Thyroid gland (tissue), 4 donors: ENCODE data around the gene TMEM175. TPM values are rescaled to one million over a fixed set of nuclear protein-coding genes. Genes with fewer than 3 reads are reported as not detected.

Experiments
- DNase-seq, 2 donors: peaks; one replicate each; pipeline ENCODE4 v3.0.0-alpha.2; 2019
- H3K27ac ChIP-seq, 3 donors: fragments of 200-600 bp; sonication (generic); 1 replicate in 2 of 3; 2 replicates in 1 of 3; pipeline ENCODE4 v1.5.1; 2016 to 2019; ENCODE audit warnings: mild to moderate bottlenecking in 1 of 3, moderate library complexity in 1 of 3
- H3K27me3 ChIP-seq: fragments of 200-600 bp; sonication (generic); one replicate; pipeline ENCODE4 v1.5.1; 2019
- H3K36me3 ChIP-seq, 2 donors: fragments of 200-600 bp; sonication (generic); one replicate each; pipeline ENCODE4 v1.5.1; 2016 to 2019
- H3K4me1 ChIP-seq, 2 donors: fragments of 200-600 bp; sonication (generic); one replicate each; pipeline ENCODE4 v1.5.1; 2017 to 2019
- H3K4me3 ChIP-seq, 3 donors: fragments of 200-600 bp; sonication (generic); replicated peaks in 1 of 3; 1 replicate in 2 of 3; 2 replicates in 1 of 3; pipeline ENCODE4 v1.5.1; 2016; ENCODE audit warnings: mild to moderate bottlenecking in 1 of 3
- H3K9me3 ChIP-seq: fragments of 200-600 bp; sonication (generic); one replicate; pipeline ENCODE4 v1.5.1; 2017
- CTCF ChIP-seq, 6 experiments: fragments of 200-600 bp in 3 of 6; fragments of 450-650 bp in 3 of 6; sonication (generic) in 3 of 6; IDR thresholded peaks; one replicate each; pipeline ENCODE4 v1.5.1; 2016 to 2019; ENCODE audit warnings: antibody characterized with exemption in 6 of 6, mild to moderate bottlenecking in 2 of 6, inconsistent platforms in 1 of 6, moderate library complexity in 1 of 6
- POLR2A ChIP-seq, 2 donors: fragments of 450-650 bp; IDR thresholded peaks; one replicate each; pipeline ENCODE4 v1.6.1; 2017; ENCODE audit warnings: antibody characterized with exemption in 2 of 2, mild to moderate bottlenecking in 2 of 2, moderate library complexity in 1 of 2
- WGBS, 2 donors: methylation state at CpG; one replicate each; pipeline ENCODE4 v1.1.5; 2017; 5-methylcytosine and 5-hydroxymethylcytosine counted together
- intact Hi-C: fragments of 100-400 bp; cut with DNase I; formaldehyde crosslinking; loops from one replicate; pipeline ENCODE4 v1.15.1; 2023
- total RNA-seq, 4 donors: library from RNA; depleted of rRNA; stranded (reverse); fragments of >200 nt; gene quantifications; one replicate each; pipeline ENCODE4 v1.2.3, GENCODE V29; 2016

TMEM175 gene
- total RNA-seq, 4 donors from 2014 or later: 33.6 to 63.9 (median 40.4) TPM

DNA sequence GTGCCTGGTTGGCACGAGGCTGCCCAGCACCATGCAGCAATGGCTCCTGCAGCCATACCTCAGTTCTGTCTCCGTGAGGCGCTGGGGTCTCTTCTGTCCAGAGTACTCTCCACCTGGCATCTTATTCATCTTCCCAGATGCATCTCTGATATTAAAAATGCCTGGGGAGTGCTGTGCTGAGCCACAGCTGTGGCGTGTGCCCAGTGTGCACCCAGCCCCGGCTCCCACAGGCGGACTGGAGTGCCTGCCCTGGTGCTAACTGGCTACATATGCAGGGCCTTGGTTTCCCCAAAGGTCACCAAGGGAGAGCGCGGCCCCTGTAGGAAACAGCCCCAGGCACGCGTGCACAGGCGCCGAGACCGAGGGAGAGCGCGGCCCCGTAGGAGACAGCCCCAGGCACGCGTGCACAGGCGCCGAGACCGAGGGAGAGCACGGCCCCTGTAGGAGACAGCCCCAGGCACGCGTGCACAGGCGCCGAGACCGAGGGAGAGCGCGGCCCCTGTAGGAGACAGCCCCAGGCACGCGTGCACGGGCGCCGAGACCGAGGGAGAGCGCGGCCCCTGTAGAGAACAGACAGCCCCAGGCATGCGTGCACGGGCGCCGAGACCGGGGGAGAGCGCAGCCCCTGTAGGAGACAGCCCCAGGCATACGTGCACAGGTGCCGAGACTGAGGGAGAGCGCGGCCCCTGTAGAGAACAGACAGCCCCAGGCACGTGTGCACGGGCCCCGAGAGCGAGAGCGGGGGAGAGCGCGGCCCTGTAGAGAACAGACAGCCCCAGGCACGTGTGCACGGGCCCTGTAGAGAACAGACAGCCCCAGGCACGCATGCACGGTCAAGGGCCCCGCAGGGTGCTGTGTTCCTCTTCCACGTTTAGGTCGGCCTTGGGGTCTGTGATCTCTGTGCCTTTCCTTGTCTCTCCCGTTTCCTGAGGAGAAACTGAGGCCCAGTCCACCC lies 14.5 kb downstream of the TMEM175 start:
- intact Hi-C loops: no loop called here
- H3K27ac ChIP-seq: no peak overlapping the region
- H3K9me3 ChIP-seq: no peaks in the 10 kb centered on the region
- no peaks in the 10 kb centered on the region for H3K27me3 ChIP-seq
- peaks cover 6 to 8% of the 10 kb centered on the region in 2 donors for H3K4me1 ChIP-seq
- DNase-seq: no peak
- H3K4me3 ChIP-seq: no peak overlapping the region
- no peak for TF ChIP-seq POLR2A (IDR thresholded peaks at IDR 0.05)
- TF ChIP-seq CTCF (IDR thresholded peaks at IDR 0.05): no peak
- 62 to 64% methylated on average over 44 to 59 of the region's 62 CpGs for WGBS, 2 donors
- no peaks in the 10 kb centered on the region for H3K36me3 ChIP-seq

DNA sequence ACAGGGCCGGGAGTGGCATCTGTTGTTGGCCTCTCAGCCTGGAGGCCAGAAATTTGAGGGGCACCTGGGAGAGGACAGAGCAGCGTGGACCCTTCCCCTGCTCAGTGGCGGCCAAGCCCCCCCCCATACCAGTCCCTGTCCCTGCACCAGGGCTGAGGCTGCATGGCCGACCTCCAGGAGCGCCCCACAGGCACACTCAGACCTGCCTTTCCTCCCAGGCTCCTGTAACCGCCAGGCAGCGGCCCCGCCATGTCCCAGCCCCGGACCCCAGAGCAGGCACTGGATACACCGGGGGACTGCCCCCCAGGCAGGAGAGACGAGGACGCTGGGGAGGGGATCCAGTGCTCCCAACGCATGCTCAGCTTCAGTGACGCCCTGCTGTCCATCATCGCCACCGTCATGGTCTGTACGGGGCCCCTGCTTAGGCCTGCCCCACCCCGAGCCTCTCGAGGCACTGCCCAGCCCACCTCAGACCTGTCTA lies 15.3 kb downstream of the TMEM175 start:
- intact Hi-C loops: no loop called here
- no peaks in the 10 kb centered on the region for H3K27me3 ChIP-seq
- peaks cover 6 to 8% of the 10 kb centered on the region in 2 donors for H3K4me1 ChIP-seq
- WGBS, 2 donors: 90 to 94% methylated on average over 4 to 12 of the region's 19 CpGs
- DNase-seq: no peak
- no peak for TF ChIP-seq POLR2A (IDR thresholded peaks at IDR 0.05)
- no peak for TF ChIP-seq CTCF (IDR thresholded peaks at IDR 0.05)
- no peak overlapping the region for H3K27ac ChIP-seq
- H3K4me3 ChIP-seq: no peak overlapping the region
- H3K9me3 ChIP-seq: no peaks in the 10 kb centered on the region
- no peaks in the 10 kb centered on the region for H3K36me3 ChIP-seq

DNA sequence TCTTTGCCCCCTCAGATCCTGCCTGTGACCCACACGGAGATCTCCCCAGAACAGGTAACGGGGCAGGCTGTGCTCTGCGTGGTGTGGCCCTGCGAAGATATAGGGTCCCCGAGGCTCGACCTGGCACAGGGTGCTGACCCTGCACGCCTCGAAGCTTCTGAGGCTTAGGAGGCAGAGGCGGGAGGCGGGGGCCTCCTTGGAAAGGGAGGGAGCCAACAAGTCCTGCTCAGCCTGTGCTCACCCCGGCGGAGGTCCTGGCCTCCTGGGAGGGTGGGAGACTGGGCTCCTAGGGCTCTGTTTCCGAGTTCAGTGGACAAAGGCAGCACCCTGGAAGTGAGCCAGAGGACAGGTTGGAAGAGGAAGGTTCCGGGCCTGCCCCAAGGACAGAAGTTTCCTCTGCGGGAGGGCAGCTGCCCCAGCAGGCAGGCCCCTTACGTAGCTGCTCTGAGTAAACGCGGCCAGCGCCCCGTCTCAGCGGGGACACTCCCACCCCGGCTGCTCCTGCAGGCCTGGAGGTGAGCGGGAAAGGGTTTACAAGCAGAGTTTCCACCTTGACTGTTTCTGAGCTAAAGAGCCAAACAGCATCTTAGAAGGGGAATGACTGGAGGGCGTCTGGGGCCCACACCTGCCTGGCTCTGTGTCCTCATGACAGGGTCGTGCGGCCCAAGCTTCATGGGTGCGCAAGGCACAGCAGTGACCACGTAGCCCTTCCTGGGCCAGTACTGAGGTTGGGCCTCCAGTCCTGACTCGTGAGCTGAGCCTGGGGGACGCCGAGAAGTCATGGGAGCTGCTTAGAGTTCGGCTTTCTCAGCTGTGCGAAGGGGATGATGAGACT lies 16.1 kb downstream of the TMEM175 start:
- Histone ChIP-seq H3K27me3 (no peaks in the 10 kb centered on the region), H3K36me3 (no peaks in the 10 kb centered on the region), H3K4me1 (peaks cover 6 to 8% of the 10 kb centered on the region in 2 donors), H3K4me3 (no peak overlapping the region), H3K9me3 (no peaks in the 10 kb centered on the region), H3K27ac (no peak overlapping the region)
- TF ChIP-seq POLR2A (IDR thresholded peaks at IDR 0.05): no peak
- no peak for TF ChIP-seq CTCF (IDR thresholded peaks at IDR 0.05)
- 75 to 78% methylated on average over 26 to 31 of the region's 33 CpGs for WGBS, 2 donors
- no peak for DNase-seq
- intact Hi-C loops: no loop called here

GRCh38 chr4:948936-949300 lies 16.7 kb downstream of the TMEM175 start:
- 87 to 96% methylated on average over 8 to 12 of the region's 13 CpGs for WGBS, 2 donors

More at GRCh38 chr4:948936-949300, 16.7 kb downstream of the TMEM175 start:
- no peaks in the 10 kb centered on the region for H3K27me3 ChIP-seq
- no peak overlapping the region for H3K4me3 ChIP-seq
- no peaks in the 10 kb centered on the region for H3K9me3 ChIP-seq
- H3K27ac ChIP-seq: no peak overlapping the region
- TF ChIP-seq POLR2A (IDR thresholded peaks at IDR 0.05) (no peak), CTCF (IDR thresholded peaks at IDR 0.05) (no peak)
- H3K4me1 ChIP-seq: peaks cover 6 to 8% of the 10 kb centered on the region in 2 donors
- DNase-seq: no peak
- no peaks in the 10 kb centered on the region for H3K36me3 ChIP-seq
- intact Hi-C loops: no loop called here
